H1 (cell line): Measurements from ENCODE around the gene NQO2. TPM values are rescaled to one million over a fixed set of nuclear protein-coding genes. Genes with fewer than 3 reads are reported as not detected.

ENCODE experiments used
- CEBPB ChIP-seq: IDR thresholded peaks from 2 replicates; pipeline ENCODE4 v1.6.1; 2012; ENCODE audit warnings: low read depth, low read length
- KDM1A ChIP-seq: fragments of 200-600, 300-600 bp; sonication (generic); IDR thresholded peaks from 2 replicates; pipeline ENCODE4 v1.7.1; 2016; ENCODE audit warnings: mild to moderate bottlenecking, low read length, borderline replicate concordance
- KDM5A ChIP-seq: fragments of 200-600 bp; IDR thresholded peaks from 2 replicates; pipeline ENCODE4 v1.7.1; 2012; ENCODE audit warnings: mild to moderate bottlenecking, low read length, inconsistent platforms, mixed read lengths
- MAFK ChIP-seq: IDR thresholded peaks from 2 replicates; pipeline ENCODE4 v1.6.1; 2012; ENCODE audit warnings: low read depth, mild to moderate bottlenecking, improper control_type of control experiment, low read length
- RBBP5 ChIP-seq: IDR thresholded peaks from 2 replicates; pipeline ENCODE4 v1.7.1; 2012; ENCODE audit warnings: low read depth, mild to moderate bottlenecking, inconsistent platforms, low read length, moderate library complexity, borderline replicate concordance
- TAF7 ChIP-seq: optimal IDR thresholded peaks from 2 replicates; pipeline ENCODE3; 2011; ENCODE audit warnings: low read depth, mild to moderate bottlenecking, inconsistent platforms, low read length, moderate library complexity, borderline replicate concordance
- TBP ChIP-seq: IDR thresholded peaks from 2 replicates; pipeline ENCODE4 v1.6.1; 2011; ENCODE audit warnings: low read depth, low read length, improper control_type of control experiment
- polyA plus RNA-seq, 7 experiments: library from polyadenylated mRNA; depleted of rRNA in 3 of 7; stranded (reverse) in 5 of 7; unstranded in 2 of 7; fragments of >200 nt in 5 of 7; fragments of 200-250 nt in 2 of 7; gene quantifications; 1 replicate in 5 of 7; 2 replicates in 1 of 7; 4 replicates in 1 of 7; pipeline versions ENCODE4 v1.2.1 to v1.2.3, GENCODE V29; 2011 to 2013; ENCODE audit warnings: missing spikeins in 2 of 7, mixed read lengths in 2 of 7
- total RNA-seq: library from RNA; stranded (reverse); fragmentation: NEBNext Ultra II Directional; extraction: Animal tissue kit (Norgen Biotek cat#: 25700); gene quantifications from 2 replicates; pipeline ENCODE4 v1.2.1, GENCODE V29; 2021
- TF ChIP-seq, protein P1 (sequence below), 3 experiments: IDR thresholded peaks; 1 replicate in 2 of 3; 2 replicates in 1 of 3; pipeline versions ENCODE4 v1.5.1 to v1.6.1; 2011; ENCODE audit warnings: low read length in 3 of 3, mild to moderate bottlenecking in 3 of 3, inconsistent platforms in 2 of 3, low read depth in 1 of 3, moderate library complexity in 1 of 3; ENCODE audit not compliant: insufficient read depth in 1 of 3; ENCODE audit errors: control extremely low read depth in 1 of 3

The NQO2 gene
- total and polyA plus RNA-seq, 2 of the 8 experiments (the other 6 are each of a cell fraction or from before 2014, with no cell fraction given): 135 to 168 TPM

DNA sequence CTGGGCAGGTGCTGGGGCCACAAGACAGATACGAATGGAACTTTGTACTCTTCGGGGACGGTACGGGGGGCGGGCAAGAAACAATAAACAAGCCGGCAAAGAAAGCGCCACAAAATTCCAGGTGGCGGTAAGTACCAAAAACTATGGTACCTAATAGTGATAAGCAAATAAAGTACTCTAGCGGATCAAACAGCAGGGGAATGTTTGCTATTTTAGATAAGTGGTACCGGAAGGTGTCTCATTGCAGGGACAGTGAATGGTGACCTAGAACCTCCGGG, 53.5 kb downstream of the NQO2 start (continued):
- TF ChIP-seq, protein P1, sequence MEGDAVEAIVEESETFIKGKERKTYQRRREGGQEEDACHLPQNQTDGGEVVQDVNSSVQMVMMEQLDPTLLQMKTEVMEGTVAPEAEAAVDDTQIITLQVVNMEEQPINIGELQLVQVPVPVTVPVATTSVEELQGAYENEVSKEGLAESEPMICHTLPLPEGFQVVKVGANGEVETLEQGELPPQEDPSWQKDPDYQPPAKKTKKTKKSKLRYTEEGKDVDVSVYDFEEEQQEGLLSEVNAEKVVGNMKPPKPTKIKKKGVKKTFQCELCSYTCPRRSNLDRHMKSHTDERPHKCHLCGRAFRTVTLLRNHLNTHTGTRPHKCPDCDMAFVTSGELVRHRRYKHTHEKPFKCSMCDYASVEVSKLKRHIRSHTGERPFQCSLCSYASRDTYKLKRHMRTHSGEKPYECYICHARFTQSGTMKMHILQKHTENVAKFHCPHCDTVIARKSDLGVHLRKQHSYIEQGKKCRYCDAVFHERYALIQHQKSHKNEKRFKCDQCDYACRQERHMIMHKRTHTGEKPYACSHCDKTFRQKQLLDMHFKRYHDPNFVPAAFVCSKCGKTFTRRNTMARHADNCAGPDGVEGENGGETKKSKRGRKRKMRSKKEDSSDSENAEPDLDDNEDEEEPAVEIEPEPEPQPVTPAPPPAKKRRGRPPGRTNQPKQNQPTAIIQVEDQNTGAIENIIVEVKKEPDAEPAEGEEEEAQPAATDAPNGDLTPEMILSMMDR (IDR thresholded peaks at IDR 0.05; ENCODE audit: control extremely low read depth in 1 of 3, insufficient read depth in 1 of 3, low read depth in 1 of 3, low read length in 3 of 3): no peak
- TF ChIP-seq RBBP5 (no peak), KDM5A (no peak), KDM1A (no peak), CEBPB (no peak), TAF7 (no peak), MAFK (no peak), TBP (no peak)
